ENCODE results near the gene GPR85.
"Not testable (repeated sequence)": the region's sequence is repeated elsewhere in the genome, so short reads cannot be mapped to it uniquely, and the experiment has no call there.

The GPR85 gene, protein sequence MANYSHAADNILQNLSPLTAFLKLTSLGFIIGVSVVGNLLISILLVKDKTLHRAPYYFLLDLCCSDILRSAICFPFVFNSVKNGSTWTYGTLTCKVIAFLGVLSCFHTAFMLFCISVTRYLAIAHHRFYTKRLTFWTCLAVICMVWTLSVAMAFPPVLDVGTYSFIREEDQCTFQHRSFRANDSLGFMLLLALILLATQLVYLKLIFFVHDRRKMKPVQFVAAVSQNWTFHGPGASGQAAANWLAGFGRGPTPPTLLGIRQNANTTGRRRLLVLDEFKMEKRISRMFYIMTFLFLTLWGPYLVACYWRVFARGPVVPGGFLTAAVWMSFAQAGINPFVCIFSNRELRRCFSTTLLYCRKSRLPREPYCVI

DNA sequence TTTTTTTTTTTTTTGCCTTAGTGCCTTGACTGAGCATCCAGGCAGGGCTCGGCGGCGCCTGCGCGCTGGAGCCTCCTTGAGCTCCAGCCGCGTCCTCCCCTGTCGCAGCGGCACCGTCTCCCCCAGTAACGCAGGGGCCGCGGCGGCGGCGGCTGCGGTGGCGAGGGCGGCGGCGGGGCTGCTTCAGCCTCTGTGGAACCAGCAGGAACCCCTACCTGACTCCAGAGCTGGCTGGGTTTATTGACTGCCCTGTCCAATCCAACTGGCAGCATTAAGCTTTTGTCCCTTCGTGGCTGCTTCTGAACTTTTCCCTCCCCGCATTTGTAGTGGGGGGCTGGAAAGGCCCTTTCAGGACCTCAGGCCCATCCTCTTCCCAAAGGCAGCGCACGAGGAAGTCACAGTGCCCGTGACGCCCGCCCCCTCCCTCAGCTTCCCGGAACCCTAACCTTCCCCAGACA is at the start of gene GPR85:
TSS of gene GPR85 (minus strand) at position 397 of the 458 bp plus-strand sequence. CDS start 2,106 bp downstream, outside the sequence.
- peak; percentile 77 for DNase-seq

DNA sequence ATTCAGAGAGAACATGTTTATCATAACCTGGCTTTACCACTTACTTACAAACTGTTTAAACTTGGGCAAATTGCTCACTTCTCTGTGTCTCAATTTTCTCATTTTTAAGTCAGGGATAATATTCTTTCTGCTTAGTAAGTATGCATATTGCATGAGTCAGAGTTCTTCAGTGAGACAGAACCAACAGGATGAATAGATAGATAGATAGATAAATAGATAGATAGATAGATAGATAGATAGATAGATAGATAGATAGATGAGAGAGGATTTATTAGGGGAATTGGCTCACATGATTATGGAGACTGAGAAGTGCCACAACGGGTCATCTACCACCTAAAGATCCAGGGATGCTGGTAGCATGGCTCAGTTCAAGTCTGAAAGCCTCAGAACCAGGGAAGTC is 47.4 kb upstream of the GPR85 start:
- DNase-seq: no peak

DNA sequence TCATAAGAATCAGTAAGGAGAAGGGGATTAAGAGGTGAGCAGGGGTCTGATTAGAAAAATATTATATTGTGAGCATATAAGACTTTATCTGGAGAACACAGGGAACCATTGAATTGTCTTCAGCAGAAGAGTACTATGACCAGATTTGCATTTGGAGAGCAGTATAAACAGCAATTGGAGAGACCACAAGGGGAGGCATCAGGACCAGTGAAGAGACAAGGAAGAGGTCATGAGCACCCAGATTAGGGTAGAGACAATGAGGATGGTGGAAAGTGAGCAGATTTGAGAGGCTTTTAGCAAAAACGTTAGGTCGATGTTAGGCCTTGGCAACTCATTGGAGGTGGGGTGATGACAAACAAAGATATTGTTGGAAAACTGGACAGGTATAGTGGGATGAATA is 44.7 kb upstream of the GPR85 start:
- no peak for DNase-seq

DNA sequence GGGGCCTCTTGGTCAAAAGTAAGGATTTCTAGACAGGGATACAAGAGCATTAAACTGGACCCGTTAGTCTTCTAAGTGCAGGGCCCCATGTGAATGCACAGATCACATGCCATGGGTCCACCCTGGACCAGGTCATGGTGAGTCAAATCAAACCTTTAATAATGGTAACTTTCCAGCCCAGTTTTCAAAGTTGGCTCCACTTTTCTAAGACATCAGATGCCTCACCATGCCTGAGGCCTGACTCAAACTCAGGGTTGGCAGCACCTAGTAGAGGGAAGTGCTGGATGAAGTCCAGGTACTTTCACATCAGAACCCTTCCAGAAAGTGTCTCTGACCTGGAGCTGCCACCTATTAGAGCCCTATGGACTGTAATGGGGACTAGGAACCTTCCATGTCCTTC is 41.4 kb upstream of the GPR85 start:
- no peak for DNase-seq

DNA sequence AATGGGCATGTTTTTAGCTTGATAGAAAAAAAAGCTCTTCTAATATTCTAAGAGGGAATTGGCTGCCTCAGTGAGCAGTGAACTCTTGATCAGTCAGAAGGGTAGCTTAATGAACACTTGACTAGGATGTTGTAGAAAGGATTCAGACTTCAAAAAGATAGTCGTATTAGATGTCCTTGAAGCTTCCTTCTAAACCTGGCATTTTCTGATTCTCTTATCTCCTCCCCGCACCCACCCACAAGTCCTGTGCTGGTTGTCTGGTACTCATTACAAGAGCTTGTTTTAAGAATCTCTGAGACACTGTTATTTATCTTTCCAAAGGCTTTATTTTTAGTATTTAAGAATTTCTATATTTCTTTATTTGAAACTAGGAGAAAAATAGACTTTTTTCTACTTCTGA is 39.1 kb upstream of the GPR85 start:
- no peak for DNase-seq

DNA sequence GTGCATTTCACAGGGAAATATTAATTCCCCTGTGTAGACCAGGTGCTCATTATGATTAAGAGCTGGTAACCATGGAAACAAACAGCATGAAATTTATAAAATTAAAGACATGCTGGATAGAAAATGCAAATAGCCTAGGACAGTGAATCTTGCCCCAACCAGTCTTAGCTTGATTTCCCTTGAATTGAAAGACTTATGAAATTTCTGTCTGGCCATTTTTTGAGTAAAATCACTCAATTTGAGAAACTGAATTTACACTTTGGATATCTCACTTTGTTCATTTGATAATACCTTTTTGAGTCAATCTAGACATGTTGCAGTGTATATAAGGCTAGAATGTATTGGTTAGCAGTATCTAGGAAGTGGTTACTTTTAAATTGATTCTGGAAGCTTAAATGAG is 36.1 kb upstream of the GPR85 start:
- no peak for DNase-seq

DNA sequence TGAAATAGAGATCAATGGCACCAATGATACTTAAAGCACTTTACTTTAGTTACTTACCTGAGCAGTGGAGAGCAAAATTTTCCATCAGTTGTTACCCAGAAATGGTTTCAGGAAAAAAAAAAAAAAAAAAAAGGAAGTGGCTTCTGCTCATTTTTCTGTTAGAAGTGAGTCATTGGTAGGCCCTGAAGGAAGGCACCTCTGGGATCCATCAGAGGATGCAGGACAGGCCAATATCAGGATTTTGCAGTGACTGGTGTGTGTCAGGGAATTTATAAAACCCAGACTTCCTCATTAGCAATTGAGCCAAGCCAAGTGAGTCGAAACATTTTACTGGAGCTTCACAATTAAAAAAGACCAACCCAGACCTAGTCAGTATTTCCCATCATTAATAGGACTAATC is 34.0 kb upstream of the GPR85 start:
- DNase-seq: no peak

DNA sequence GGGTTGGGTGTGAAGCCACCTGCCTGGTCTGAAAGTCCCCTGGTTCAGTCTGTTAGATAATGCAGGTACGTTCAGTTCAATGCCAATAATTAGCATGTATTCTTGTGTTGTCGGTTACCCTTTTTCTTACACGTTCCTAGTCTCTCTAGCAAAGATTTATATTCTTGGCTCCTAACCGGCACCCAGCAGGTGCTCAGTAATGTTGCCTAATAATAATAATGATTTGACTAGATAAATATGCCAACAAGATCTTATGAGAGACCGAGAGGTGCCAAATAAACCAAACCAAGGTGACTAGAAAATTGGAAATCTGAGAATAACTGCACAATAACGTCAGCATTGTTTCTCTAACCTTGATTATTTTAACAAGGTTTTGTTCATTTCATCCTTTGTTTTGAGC is 32.8 kb upstream of the GPR85 start:
- DNase-seq: no peak

DNA sequence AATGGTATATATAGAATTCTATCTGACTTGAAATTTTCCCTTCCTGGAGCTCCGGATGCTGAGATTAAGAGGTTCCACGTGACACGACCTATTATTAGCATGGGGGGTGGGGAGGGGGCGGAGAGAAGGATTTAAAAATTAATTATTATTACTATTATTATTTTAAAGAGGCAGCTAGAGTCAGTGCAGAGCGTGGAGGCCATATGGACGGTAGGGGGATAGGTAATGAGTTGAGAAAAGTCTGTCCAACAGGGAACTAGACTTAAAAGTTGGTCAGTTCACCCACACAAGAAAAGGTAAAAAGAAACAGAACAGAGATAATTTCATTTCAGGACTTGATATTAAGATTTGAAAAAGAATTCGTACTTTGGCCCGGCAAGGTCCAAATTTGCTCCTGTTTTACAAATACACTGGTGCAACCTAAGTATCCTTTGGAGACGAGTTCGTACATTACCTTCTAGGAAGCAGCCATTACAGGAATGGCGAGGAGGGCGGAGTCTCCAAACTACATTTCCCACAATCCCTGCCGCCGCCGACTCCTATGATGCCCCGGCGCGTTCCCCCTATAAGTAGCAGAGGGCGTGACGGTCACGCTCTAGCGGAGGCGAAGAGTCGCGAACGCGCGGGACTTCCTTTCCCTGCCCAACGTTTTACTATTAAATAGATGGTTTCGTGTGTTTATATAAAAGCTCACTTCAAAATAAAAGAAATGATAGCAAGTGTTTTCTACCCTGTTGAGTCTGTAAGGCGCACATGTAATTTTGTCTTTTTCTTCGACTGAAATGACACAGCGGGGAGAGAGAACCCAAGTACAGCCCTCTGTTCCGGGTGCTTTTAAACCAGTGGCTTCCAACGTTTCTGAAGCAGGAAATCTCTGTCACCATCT is 31.7 kb upstream of the GPR85 start, which contains the start of gene SMIM30:
TSS of gene SMIM30 (minus strand) at position 481 of the 886 bp plus-strand sequence. CDS start 976 bp downstream, outside the sequence.
- DNase-seq: peak; percentile 94

DNA sequence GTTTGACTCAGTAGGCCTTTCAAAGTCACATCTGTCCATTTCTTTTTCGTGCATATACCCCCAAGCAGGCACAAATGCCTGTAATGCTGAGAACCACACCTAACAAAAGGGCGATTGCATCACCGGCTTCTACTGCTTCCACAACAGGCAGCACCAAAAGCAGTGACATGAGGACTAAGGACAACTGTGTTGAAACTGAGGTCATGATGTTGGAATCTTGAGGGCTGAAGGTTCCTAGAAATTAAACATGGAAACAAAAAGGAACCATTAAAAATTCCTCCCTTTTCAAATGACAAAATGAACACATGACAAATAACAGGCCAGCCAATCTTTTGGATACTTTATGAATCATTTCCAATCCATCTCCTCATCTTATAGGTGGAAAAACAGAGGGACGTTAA is 30.7 kb upstream of the GPR85 start:
- not testable (repeated sequence) for DNase-seq

DNA sequence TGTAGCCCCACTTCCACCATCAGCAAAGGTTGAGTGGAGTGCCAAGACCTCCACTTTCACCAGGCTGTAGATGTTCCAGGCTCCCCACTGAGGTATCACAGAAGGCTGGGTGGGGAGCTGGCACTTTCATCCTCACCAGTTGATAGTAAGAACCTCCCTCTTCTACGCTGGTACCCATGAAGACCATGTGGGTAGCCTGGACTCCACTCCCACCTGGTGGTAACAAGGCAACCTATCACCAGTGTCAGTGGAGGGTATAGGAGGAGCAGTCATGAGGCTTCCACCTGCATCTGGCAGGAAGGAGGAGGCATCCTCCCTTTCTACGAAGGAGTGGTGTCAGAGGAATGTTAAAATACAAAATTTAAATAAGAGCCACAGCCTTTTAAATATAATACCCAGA is 27.3 kb upstream of the GPR85 start:
- DNase-seq: no peak

DNA sequence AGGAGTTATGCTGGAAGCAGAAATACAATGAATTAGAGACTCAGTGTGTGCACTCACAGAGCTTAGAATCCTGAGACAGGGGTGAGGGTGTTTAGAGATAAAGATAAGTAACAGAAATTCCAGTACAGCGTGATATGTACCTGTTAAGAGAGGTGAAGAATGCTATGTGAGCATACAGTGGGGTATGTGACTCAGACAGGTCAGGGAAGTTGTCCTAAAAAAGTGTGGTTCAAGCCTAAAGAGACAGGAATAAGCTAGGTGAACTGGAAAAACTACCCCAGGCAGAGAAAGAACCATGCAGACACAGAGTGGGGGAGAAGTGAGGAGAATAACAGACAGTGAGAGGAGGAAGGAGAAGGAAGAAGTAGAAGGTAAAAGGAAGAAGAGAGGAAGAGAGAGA is 23.1 kb upstream of the GPR85 start:
- DNase-seq: no peak

DNA sequence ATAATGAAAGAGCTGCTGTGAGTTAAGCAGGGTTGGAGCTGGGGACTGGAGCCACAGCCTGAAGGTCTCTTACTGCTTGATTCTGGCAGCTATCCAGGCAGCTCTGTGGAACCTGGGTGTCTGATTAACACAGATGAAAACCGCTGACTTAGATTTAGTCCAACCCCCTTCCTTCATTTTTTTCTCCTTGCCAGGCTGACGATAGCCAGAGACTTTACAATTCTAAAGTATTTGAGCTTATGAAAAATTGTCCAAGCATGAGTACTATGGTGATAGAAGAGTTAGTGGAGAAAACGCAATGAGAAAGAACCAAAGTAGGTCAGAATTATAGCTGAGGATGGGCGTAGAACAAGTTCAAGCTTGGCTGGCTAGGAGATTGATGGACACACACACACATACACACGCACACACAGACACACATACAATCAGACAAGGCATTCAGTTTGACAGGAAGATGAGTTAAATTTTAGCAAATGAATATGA is 13.5 kb upstream of the GPR85 start:
- DNase-seq: no peak

DNA sequence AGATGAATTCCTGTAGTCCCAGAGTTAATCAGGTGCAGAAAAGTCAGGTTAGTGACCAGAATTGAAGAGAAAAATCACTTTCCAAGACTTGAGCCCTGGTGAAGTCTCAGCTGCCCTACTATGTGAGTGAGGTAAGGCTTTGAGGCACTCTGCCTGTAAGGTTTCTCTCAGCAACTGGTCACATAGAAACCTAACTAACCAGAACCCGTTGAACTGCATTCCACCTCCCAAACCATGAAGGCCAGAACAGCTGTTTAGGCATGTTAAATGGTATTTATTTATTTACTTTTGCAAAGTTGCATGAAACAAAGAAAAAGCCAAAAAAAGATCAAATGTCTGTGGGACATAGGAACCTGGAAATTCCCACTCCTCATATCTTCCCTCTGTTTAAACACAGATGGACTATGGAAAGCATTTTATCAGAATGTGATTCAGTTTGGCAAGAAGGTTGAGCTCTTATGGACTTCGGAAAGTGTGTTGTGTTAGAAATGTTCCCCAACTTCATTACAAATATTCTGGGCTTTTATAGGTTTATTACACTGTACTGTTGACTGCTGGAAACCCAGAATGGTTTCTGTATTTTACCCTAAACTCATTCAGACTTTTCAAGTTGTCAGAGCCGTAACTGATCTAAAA is 12.8 kb upstream of the GPR85 start:
- DNase-seq: no peak

DNA sequence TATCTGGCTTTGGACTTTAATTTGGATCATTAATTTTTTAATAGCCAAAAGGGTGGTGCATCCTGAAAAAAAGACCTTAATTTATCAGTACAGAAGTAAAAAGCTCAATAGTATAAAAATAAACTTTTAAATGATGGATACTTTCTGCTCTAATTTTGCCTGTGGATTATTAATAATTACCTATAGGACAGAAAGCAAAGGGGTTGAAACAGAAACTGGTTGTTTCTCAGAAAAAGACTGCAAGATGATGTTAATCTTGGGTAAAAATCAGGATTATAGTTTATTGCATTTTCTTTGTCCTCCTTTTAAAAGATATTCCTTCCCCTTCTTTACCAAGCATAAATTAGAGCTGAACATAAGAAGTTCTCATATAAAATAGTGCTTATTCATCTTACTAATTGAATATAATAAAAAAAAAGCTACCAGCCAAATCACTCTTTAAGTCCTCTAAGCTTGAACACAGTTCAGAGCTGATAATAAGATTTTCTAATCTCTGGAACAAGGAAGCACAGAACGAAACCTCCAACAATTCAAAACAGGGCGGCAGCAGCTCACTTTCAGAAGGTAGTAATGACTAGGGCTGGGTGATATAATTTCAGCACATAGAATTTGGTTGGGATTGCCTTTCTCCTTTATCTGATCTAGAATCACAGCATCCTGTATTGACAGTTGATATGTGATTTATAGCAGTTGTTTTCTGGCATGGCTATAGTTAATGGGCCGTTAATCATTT is 8.1 kb upstream of the GPR85 start:
- no peak for DNase-seq

DNA sequence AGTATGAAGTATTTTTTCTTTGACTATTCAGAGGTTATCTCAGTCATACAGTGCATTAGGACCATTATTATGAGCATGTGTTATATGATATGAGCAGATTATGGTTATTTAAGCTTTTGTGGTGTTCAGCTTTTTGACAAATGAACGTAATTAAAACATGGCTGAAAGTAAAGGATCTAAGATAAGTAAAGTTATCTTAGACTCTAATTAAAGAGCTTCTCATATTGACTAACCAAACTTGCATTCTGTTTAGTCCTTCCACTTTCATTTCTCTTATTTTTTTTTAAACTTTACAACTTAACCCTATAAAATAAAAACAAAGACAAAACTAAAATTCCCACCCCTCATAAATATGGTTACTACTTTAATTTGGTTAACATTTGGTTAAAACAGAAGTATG is 6.9 kb upstream of the GPR85 start:
- no peak for DNase-seq

DNA sequence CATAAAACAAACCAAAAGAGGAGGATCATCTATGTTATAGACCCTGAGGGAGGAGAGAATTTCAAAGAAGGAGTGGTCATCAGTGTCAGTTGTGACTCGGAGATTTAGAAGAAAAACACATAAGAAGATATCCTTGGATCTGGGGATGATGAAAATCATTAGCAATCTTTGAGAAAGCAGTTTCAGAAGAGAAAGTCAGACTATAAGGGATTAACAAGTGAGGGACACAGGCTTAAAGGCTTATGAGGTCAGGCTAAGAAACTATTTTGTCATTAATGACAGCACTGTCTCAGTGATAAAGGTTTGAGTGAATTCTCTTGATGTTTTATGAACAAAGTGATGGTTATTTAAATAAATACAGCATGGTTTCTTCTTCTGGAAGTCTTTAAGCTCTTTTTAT is 6.1 kb upstream of the GPR85 start:
- no peak for DNase-seq

DNA sequence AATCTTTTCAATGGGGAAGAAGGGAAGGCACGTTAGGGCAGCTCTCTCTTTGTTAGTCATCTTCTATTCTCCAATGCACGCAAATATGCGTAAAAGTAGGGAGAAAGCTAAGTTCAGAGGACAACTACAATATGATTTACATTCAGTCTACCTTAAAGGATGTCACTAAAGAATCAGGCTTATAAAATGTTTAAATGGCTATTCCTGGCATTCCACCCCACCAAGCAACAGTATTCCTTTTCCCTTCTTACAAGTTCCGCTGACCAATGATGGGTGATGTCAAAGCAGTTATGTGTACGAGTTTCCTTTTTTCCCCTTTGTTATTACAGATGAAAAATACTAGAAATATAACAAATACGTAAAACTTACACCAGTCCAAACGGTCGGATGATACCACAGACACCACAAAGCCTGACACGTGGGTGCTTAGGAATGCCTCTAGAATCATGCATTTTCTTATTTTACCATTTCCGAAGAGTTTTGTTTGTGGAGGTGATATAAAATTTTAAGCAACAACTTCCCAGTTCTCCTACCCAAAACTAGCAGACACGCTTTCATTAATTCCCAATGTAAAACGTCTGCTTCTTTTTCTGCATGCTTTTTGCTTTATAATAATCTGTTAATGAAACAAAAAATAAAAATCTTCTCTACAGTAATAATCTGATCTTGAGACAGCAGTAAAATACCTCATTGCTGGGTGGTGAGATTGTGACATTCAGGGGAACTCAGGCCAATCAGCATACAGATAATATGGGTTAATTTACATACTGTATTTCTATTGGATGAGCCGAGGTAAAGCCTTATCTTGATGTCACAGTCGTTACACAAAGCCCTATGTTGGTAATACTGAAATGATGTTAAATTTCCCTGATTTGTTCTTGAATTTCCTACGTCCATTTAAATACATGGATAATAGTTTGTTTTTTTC is 708 bp upstream of the GPR85 start:
- DNase-seq: peak; percentile 25

DNA sequence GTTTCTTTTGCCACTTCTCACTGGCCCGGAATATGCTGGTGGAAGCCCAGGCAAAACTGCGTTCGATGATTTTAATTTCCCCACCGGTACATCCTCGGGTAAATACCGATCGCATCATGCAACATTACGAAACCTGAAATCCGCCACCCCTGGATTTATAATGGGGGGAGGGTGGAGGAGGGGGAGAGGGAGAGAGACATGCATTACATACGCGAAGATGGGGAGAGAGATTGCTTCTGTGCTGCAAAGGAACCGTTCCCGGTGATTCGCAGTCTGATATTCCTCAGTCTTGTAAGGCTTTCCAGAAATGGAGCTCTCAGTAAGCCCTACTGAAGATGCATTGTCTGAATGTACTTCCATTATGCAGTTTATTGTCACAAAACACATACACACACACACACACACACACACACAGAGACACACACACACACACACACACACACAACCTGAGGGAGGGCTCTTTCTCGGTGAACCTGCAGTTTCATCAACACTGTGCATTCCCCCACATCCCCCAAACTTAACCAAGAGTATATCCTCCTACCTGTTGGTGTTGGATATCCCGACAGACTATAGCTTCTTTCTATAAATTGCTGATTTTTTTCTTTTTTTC is 741 bp downstream of the GPR85 start:
- DNase-seq: no peak

DNA sequence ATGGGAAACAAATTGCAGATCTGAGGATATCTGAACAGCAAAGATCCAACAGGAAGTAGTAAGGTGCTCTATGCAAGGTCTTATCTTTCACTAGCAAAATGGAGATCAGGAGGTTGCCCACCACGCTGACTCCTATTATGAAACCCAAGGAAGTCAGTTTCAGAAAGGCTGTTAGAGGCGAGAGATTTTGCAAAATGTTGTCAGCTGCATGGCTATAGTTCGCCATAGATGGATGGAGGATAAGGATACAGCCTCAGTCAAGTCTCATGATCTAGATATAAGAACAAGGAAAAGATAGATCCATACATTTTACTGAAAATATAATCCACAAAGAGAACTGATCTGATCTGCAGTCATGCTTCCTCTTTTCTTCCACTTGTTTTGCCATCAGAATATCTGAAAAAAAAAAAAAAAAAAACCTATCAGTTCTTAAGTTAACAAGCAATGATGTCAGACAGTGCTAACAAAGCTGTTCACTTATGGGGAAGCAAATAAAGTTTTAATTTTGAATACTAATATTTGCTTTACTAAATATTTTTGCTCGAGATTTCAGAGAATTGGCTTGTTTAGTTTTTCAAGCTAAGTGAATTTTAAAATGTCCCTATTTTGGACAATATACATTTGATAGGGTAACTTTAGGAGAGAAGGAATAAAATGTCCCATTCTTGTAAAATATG is 2.0 kb downstream of the GPR85 start:
- no peak for DNase-seq
